Activated T-helper 9 cell treated with anti-CD3 and anti-CD28 coated beads, Interleukin-2, amount 50 U/mL, for 16 hours (primary cell): Measurements from ENCODE around the gene TRPT1.
A peak's percentile ranks its signal among the peaks of the same experiment; 100 is the strongest.
"Not testable (repeated sequence)": the region's sequence is repeated elsewhere in the genome, so short reads cannot be mapped to it uniquely, and the experiment has no call there.

Source experiments
- DNase-seq: peaks from one replicate; pipeline ENCODE4 v3.0.0-alpha.2; 2020; ENCODE audit warnings: low read depth

Gene TRPT1

DNA sequence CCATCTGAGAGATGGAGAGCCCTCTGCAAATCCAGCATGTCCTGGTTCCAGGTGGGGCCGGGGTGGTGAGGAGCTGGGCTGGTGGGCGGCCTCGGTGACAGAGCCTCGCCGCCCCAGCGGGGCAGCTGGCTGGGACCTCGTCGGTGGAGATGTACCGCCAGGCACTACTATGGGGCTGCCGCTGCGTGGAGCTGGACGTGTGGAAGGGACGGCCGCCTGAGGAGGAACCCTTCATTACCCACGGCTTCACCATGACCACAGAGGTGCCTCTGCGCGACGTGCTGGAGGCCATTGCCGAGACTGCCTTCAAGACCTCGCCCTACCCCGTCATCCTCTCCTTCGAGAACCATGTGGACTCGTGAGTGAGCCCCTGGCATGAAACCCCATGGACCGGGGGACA is 32.4 kb upstream of the TRPT1 start:
- DNase-seq, result no peak

- no peak for DNase-seq
Observed at GRCh38 chr11:64256300-64256699, 30.3 kb upstream of the TRPT1 start.

GRCh38 chr11:64255135-64256128 is 29.4 kb upstream of the TRPT1 start:
- DNase-seq, result no peak

GRCh38 chr11:64254326-64254725 is 28.3 kb upstream of the TRPT1 start:
- no peak for DNase-seq

- no peak for DNase-seq
Observed at GRCh38 chr11:64253481-64253880, 27.5 kb upstream of the TRPT1 start.

GRCh38 chr11:64253043-64253442 is 27.1 kb upstream of the TRPT1 start:
- DNase-seq, result no peak

GRCh38 chr11:64252003-64252872 is 26.3 kb upstream of the TRPT1 start:
- DNase-seq, result no peak

GRCh38 chr11:64251753-64252002 is 25.7 kb upstream of the TRPT1 start:
- no peak for DNase-seq

DNA sequence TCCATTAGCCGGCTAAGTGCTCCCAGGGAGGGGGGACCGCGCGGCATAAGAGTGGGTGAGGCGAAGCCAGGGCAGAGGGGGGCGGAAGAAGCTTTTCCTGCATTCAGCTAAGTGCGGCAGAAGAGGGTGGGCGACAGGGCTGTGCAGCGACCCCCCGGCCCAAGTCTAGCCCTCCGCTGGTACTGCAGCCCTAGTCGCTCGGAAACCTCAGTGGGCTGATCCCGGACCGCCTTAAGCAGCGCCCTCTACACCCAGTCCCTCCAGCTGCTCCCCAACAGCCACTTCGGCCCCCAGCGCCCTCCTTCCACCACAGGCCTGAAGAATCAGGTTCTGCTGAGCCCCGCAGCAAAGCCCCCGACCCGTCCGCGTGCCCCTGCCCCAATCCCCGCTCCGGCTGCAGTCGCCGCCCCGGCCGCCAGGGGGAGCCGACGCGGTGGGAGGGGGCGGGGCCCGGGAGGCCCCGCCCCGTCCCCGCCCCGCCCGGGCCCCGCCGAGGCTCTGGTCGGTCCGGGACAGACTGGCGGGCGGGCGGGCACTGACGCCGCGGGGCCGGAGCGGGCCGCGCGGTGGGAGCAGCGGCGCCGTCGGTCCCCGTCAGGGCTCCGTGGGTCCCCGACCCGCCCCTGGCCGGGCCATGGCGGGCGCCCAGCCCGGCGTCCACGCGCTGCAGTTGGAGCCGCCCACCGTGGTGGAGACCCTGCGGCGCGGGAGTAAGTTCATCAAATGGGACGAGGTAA is 25.2 kb upstream of the TRPT1 start, which contains the start of gene PLCB3:
PLCB3 (plus strand) TSS at position 515 of the 737 bp plus-strand sequence; CDS start at position 635, 120 bp downstream.
- peak; percentile 61 for DNase-seq

DNA sequence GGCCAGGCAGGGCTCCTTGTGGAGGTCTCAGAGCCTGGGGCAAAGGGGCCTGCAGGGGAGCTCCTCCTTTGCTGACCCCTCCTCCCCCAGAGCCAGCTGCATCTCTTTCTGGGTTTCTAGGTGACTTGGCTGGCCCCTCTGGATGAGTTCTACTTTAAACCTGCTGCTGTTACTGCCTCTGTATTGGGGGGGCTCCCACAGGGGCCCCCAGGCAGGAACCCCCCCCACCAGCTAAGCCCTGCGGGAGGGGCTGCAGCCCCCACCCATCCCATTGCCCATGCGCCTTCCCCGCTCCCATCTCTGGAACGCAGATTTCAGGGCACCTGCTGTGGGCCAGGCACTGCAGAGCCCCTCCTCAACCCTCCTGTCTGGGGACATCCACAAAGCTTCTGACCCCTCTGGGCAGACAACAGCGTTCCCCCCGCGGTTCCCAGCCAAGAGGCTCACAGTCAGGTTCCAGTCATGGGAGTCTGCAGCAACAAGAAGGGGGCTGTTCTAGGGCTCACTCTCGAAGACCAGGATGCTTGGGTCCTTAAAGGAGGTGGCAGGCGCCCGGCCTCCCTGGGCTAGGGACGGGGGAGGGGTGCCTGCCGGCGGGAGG is 24.5 kb upstream of the TRPT1 start:
- no peak for DNase-seq

- no peak for DNase-seq
Observed at GRCh38 chr11:64249563-64250414, 23.8 kb upstream of the TRPT1 start.

- DNase-seq, result no peak
Observed at GRCh38 chr11:64249038-64249437, 23.1 kb upstream of the TRPT1 start.

DNA sequence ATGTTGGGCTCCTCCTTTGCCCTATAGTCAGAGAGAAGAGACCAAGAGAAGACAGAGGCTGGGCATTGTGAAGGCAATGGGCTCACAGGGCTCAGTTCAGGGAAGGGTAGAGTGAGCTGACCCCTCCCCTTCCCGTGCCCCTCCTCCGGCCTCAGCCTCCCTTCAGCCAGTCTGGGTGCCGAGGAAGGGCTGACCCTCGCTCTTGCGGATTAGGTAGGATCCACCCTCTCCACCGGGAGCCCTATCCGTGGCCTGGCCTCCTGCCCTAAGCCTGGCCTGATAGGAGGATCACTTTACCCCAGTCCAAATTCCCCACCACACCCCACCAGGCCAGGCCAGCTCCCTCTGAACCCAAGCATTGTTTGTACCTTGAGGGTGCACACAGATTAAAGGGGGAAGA is 22.6 kb upstream of the TRPT1 start:
- no peak for DNase-seq

DNA sequence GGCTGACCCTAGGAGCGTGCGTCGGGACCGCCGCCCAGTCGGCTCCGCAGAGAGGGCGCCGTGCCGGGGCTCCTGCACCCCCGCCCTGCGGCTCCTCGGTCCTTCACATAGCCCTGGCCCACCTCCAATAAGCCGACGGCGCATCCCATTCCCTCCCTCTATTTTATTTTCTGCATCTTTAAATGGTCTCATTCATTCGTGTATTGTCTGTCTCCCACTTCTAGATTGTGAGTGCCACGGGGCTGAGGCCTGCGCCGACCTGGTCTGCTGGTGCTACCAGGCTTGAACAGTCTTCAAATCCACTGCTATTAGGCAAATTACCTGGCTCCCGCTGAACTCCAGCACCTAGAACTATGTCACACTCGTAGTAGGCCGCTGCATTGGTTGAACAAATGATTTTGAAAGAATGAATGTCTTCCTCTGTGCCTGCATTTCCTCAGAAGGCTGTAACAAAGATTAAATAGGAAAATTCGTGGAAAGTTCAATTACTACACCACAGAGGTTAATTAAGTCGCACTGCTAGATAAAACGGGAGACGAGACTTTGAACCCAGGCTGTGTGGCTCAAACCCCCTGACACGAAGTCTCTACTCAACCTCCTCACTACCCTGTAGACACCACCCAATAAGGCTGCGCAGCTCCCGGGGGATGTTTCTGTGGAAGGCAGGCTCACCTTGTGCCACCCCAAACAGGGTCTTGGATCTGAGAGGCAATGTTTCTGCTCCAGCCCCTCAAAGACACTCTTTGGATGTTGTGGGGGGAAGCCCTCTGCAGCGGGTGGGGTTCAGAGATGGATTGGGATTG is 21.9 kb upstream of the TRPT1 start:
- DNase-seq, result no peak

GRCh38 chr11:64246871-64247728 is 21.1 kb upstream of the TRPT1 start, which contains the start of gene PPP1R14B:
TSS of gene PPP1R14B (minus strand) at chr11:64246943. CDS start at chr11:64246673, 270 bp downstream.
- DNase-seq, result peak; percentile 73

GRCh38 chr11:64246621-64246870 is 20.6 kb upstream of the TRPT1 start:
- not testable (repeated sequence) for DNase-seq

DNA sequence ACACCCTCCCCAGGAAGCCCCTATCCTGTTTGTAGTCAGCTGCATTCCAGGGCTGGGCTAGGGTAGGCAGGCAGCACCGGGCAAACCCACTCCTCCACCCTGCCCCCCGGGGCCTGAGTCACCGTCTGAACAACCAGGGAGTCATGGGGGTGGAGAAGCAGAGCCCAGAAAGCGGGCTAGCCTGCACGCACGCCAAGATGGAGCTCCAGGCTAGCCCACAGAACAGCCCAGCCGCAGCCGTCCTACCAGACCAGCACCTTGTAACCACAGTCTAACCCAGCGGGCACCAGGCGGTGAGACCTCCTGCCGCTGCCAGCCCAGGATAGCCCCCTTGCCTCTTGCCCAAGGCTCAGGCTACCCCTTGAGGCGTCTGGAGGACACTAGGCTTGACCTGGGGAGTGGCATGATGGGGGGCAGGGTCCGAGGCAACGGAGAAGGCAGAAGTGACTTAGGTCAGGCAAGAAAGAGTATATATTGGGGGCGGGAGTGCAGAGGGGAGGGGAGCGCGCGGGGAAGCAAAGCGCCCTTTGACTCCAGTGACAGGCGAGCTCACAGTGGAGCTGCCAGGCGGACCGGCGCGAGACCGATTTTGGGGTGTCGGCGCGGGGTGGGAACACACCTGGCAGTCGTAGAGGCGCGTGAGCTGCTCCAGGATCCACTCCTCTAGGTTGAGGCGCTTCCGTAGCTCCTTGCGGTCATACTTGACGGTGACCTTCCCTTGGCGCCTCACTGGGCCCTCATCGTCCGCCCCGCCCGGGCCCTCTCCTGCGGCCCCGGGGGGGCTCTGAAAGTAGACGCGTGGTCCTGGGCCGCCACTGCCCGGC is 20.0 kb upstream of the TRPT1 start:
- peak; percentile 72 for DNase-seq

DNA sequence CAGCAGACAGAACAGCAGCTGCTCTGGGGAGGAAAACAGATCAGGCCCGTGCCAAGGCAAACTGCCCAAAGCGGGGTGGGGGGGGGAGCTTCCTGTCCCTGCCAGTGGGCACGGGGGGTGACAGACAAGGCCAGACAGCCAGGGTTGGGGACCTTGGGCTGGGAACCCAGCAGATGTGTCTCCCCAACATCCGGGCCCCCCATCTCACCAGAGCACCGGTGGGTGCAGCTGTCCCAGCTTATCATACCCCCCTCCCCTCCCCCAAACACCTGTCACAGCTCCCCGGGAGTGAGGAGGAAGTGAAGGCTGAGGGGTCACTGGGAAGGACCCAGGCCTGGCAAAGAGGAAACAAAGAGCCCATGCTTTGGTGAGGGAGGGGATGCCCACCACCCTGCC is 19.4 kb upstream of the TRPT1 start:
- no peak for DNase-seq
